Endothelial cell of umbilical vein (primary cell): ENCODE data around the gene RAD51B. TPM values are rescaled to one million over a fixed set of nuclear protein-coding genes. Genes with fewer than 3 reads are reported as not detected.

Experiments
- BruUV-seq: library from RNA; stranded (reverse); fragments of 400-500 nt; replicated peaks from 2 replicates; lab custom pipeline; 2021; lab: Mats Ljungman, UMichigan
- CTCF ChIA-PET: fragments of 300-600, 350-600 bp; sonication (Branson Sonifier 250); formaldehyde crosslinking; loops from one replicate; lab custom pipeline; 2021; ENCODE audit warnings: antibody characterized with exemption, inconsistent platforms; lab: Charles Lee
- POLR2A ChIA-PET: fragments of 300-600, 350-600 bp; sonication (Branson Sonifier 250); formaldehyde crosslinking; loops from one replicate; lab custom pipeline; 2021; ENCODE audit warnings: antibody characterized with exemption, inconsistent platforms; lab: Charles Lee
- DNase-seq: peaks from one replicate; pipeline ENCODE4 v3.0.0-alpha.2; 2011; ENCODE audit warnings: low read depth, low spot score
- FAIRE-seq: peaks from 2 replicates; lab custom pipeline; 2011; peaks lifted over from hg19 to GRCh38; lab: Jason Lieb, UNC
- H2AFZ ChIP-seq: 2 replicates; pipeline ENCODE4 v1.6.0; 2012; ENCODE audit warnings: low read depth, low read length, control low read depth, inconsistent platforms
- H3K27ac ChIP-seq: 2 replicates; pipeline ENCODE4 v1.5.1; 2011; ENCODE audit warnings: low read depth, mild to moderate bottlenecking, control low read depth, low read length, moderate library complexity; ENCODE audit not compliant: insufficient read depth
- H3K27me3 ChIP-seq, 2 experiments: 2 replicates each; pipeline versions ENCODE4 v1.6.0 to v1.6.1; 2011; ENCODE audit warnings: low read length in 2 of 2, mixed read lengths in 1 of 2; ENCODE audit not compliant: control insufficient read depth in 2 of 2, insufficient read depth in 2 of 2
- H3K36me3 ChIP-seq, 2 experiments: 2 replicates in 1 of 2; 3 replicates in 1 of 2; pipeline ENCODE4 v1.5.1; 2011; ENCODE audit warnings: low read length in 2 of 2, mild to moderate bottlenecking in 1 of 2, moderate library complexity in 1 of 2; ENCODE audit not compliant: control insufficient read depth in 2 of 2, insufficient read depth in 2 of 2; ENCODE audit errors: extremely low read depth in 1 of 2
- H3K4me1 ChIP-seq: 3 replicates; pipeline ENCODE4 v1.5.1; 2011; ENCODE audit warnings: mild to moderate bottlenecking, low read length; ENCODE audit not compliant: control insufficient read depth, insufficient read depth; ENCODE audit errors: extremely low read depth
- H3K4me2 ChIP-seq: 2 replicates; pipeline ENCODE4 v1.6.1; 2011; ENCODE audit warnings: low read length, control low read depth, mixed read lengths; ENCODE audit not compliant: insufficient read depth
- H3K4me3 ChIP-seq, 3 experiments: fragments of 200-600 bp in 1 of 3; sonication (generic), shearing (Covaris generic) in 1 of 3; replicated peaks in 1 of 3; 2 replicates each; pipeline ENCODE4 v1.5.1; 2011 to 2016; ENCODE audit warnings: control low read depth in 3 of 3, low read length in 3 of 3, mild to moderate bottlenecking in 2 of 3, inconsistent platforms in 1 of 3, low read depth in 1 of 3, moderate library complexity in 1 of 3; ENCODE audit not compliant: insufficient read depth in 1 of 3
- H3K79me2 ChIP-seq: 2 replicates; pipeline ENCODE4 v1.6.0; 2012; ENCODE audit warnings: low read length, inconsistent platforms; ENCODE audit not compliant: control insufficient read depth, insufficient read depth
- H3K9ac ChIP-seq: replicated peaks from 2 replicates; pipeline ENCODE3; 2011; ENCODE audit warnings: low read length, control low read depth; ENCODE audit not compliant: insufficient read depth; ENCODE audit errors: extremely low read depth
- H3K9me1 ChIP-seq: replicated peaks from 3 replicates; pipeline ENCODE4 v1.6.0; 2011; ENCODE audit warnings: mild to moderate bottlenecking, low read length; ENCODE audit not compliant: control insufficient read depth, insufficient read depth; ENCODE audit errors: extremely low read depth
- H3K9me3 ChIP-seq: replicated peaks from 2 replicates; pipeline ENCODE4 v1.5.1; 2012; ENCODE audit warnings: low read length, inconsistent platforms; ENCODE audit not compliant: control insufficient read depth, insufficient read depth
- H4K20me1 ChIP-seq: replicated peaks from 2 replicates; pipeline ENCODE3; 2011; ENCODE audit warnings: mild to moderate bottlenecking, low read length; ENCODE audit not compliant: control insufficient read depth, insufficient read depth; ENCODE audit errors: extremely low read depth
- EZH2 ChIP-seq: IDR thresholded peaks from 2 replicates; pipeline ENCODE4 v1.6.1; 2012; ENCODE audit warnings: borderline replicate concordance, low read depth, mild to moderate bottlenecking, moderate library complexity, low read length, inconsistent platforms; ENCODE audit not compliant: severe bottlenecking
- FOS ChIP-seq: IDR thresholded peaks from 2 replicates; pipeline ENCODE4 v1.6.1; 2011; ENCODE audit warnings: mild to moderate bottlenecking, low read length, moderate library complexity, borderline replicate concordance; ENCODE audit not compliant: insufficient read depth
- GATA2 ChIP-seq: IDR thresholded peaks from 2 replicates; pipeline ENCODE4 v1.7.0; 2011; ENCODE audit warnings: low read depth, mild to moderate bottlenecking, moderate library complexity, mixed read lengths, low read length; ENCODE audit not compliant: insufficient read length, insufficient read depth
- MYC ChIP-seq: IDR thresholded peaks from one replicate; pipeline ENCODE4 v1.6.1; 2011; ENCODE audit warnings: mild to moderate bottlenecking, low read depth, low read length
- dilution Hi-C: fragments of 300-500 bp; cut with MboI; formaldehyde crosslinking; loops from one replicate; pipeline ENCODE4 v1.15.0; 2019; ENCODE audit warnings: low sequenced_read_pairs; ENCODE audit not compliant: extremely low pct_ligation_motif_present
- intact Hi-C: fragments of 100-400 bp; cut with micrococcal nuclease; formaldehyde crosslinking; loops from one replicate; pipeline ENCODE4 v1.10.0; 2022
- polyA plus RNA-seq, 4 experiments: library from polyadenylated mRNA; depleted of rRNA in 3 of 4; stranded (reverse) in 3 of 4; unstranded in 1 of 4; fragments of >200 nt; gene quantifications; 2 replicates each; pipeline versions ENCODE4 v1.2.1 to v1.2.3, GENCODE V29; 2011 to 2012; ENCODE audit warnings: missing spikeins in 1 of 4
- total RNA-seq: library from RNA; stranded (reverse); gene quantifications from 2 replicates; pipeline ENCODE4 v1.2.3, GENCODE V29; 2021
- TF ChIP-seq, protein P1 (sequence below): IDR thresholded peaks from 2 replicates; pipeline ENCODE4 v1.6.1; 2011; ENCODE audit not compliant: insufficient read depth, insufficient read length
- TF ChIP-seq, protein P2 (sequence below), 2 donors: IDR thresholded peaks; 1 replicate in 1 of 2; 2 replicates in 1 of 2; pipeline ENCODE4 v1.5.1; 2011; ENCODE audit warnings: low read length in 2 of 2, mild to moderate bottlenecking in 2 of 2, moderate library complexity in 2 of 2, control low read depth in 1 of 2, inconsistent platforms in 1 of 2, low read depth in 1 of 2; ENCODE audit not compliant: insufficient read depth in 1 of 2; ENCODE audit errors: extremely low read depth in 1 of 2

RAD51B gene
- total and polyA plus RNA-seq, 2 donors (not counting 3 experiments of a cell fraction or from before 2014, with no cell fraction given) = 3.9 to 19.0 TPM

GRCh38 chr14:68279437-68279720, 459.8 kb downstream of the RAD51B start:
- dilution Hi-C loops = no loop called here
- Histone ChIP-seq H3K36me3 (no peaks in the 10 kb centered on the region), H3K27ac (no peak overlapping the region), H3K79me2 (no peaks in the 10 kb centered on the region), H4K20me1 (no peaks in the 10 kb centered on the region), H3K9me3 (no peaks in the 10 kb centered on the region), H3K4me2 (no peak overlapping the region), H3K27me3 (no peaks in the 10 kb centered on the region), H3K4me1 (peaks cover 4% of the 10 kb centered on the region), H3K4me3 (no peak overlapping the region), H3K9me1 (no peaks in the 10 kb centered on the region), H3K9ac (no peak overlapping the region), H2AFZ (no peak overlapping the region)
- DNase-seq (no peak), FAIRE-seq (no peak)
- TF ChIP-seq, protein P1, sequence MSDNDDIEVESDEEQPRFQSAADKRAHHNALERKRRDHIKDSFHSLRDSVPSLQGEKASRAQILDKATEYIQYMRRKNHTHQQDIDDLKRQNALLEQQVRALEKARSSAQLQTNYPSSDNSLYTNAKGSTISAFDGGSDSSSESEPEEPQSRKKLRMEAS = no peak
- TF ChIP-seq EZH2 (no peak), FOS (no peak), MYC (no peak), GATA2 (no peak)
- TF ChIP-seq, protein P2, sequence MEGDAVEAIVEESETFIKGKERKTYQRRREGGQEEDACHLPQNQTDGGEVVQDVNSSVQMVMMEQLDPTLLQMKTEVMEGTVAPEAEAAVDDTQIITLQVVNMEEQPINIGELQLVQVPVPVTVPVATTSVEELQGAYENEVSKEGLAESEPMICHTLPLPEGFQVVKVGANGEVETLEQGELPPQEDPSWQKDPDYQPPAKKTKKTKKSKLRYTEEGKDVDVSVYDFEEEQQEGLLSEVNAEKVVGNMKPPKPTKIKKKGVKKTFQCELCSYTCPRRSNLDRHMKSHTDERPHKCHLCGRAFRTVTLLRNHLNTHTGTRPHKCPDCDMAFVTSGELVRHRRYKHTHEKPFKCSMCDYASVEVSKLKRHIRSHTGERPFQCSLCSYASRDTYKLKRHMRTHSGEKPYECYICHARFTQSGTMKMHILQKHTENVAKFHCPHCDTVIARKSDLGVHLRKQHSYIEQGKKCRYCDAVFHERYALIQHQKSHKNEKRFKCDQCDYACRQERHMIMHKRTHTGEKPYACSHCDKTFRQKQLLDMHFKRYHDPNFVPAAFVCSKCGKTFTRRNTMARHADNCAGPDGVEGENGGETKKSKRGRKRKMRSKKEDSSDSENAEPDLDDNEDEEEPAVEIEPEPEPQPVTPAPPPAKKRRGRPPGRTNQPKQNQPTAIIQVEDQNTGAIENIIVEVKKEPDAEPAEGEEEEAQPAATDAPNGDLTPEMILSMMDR (IDR thresholded peaks at IDR 0.05; ENCODE audit: extremely low read depth in 1 of 2, insufficient read depth in 1 of 2, low read depth in 1 of 2, low read length in 2 of 2) = no peak
- ChIA-PET POLR2A (no interaction called here), CTCF (no interaction called here)
- intact Hi-C loops = no loop called here
- no TSS peak for BruUV-seq
